Mesenteric fat pad (tissue), 1 donor: ENCODE data around the gene RERG. TPM values are rescaled to one million over a fixed set of nuclear protein-coding genes. Genes with fewer than 3 reads are reported as not detected.
"Not testable (repeated sequence)": the region's sequence is repeated elsewhere in the genome, so short reads cannot be mapped to it uniquely, and the experiment has no call there.

Experiments
- DNase-seq: peaks from one replicate; pipeline ENCODE4 v3.0.0-alpha.2; 2020; ENCODE audit warnings: low spot score
- total RNA-seq: library from RNA; stranded (reverse); fragmentation: NEBNext Ultra II Directional; extraction: Animal tissue kit (Norgen Biotek cat#: 25700); gene quantifications from one replicate; pipeline ENCODE4 v1.2.1, GENCODE V29; 2021
- donor health status: DM: yes; HTN: yes; CAD: no.

RERG gene
- total RNA-seq, 1 donor from 2014 or later = 15.9 TPM

DNA sequence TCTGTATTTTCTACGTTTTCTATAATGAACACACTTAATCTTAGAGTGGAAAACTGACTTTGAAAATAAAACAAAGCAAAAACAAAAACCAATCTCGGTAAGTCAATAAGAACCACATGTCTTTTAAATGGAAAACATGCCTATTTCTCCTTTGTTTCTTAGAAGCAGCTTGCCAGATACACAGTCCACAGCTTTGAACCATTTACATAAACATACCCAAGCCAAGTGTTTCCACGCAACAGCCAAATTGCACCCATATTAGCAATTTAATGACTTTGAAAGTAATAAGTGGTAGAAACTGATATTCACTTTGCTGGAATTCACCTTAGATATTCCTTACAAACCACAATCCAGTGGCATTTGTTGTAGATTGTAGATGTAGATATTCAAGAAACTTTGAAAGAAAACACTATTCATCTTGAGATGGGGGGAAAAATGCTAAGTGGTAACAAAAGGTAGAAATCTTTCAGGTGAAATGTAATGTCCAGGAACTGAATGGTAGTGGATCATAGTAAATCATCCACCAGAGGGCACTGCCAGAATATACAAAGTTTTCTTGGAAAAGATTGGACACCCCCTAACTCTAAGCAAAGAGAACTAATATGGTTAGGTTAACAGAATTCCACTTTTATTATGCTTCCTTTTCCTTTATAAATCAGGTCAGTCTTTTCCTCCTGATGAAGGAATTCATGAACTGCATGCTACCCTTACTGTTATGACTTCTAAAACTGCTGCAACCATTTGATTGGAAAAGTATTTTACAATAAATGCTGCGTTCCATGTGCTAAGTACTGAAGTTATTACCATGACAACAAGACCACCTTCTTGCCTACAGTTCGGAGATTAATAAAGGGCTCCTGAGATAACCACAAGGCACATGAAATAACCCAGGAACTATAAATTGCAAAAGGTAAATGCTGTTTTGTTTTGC, 69.8 kb downstream of the RERG start:
- no peak for DNase-seq

DNA sequence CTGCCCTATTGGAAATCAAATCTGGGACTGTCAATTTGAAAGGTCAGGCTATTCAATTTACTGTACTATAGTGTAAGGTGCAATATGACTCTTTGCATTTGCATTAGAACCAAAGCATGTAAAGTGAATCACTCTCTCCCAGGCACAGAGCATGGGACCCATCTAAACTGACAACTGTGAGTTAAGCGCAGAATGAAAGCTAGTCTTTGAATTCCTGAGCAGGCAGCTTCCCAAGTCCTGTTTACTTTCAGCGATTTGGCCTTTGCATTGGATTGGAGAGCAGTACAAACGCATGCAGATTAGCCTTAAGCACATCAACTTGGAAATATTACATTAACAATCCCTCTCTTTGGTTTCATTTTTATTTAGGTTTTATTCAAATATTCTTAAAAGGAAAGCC, 74.6 kb downstream of the RERG start:
- DNase-seq = no peak

DNA sequence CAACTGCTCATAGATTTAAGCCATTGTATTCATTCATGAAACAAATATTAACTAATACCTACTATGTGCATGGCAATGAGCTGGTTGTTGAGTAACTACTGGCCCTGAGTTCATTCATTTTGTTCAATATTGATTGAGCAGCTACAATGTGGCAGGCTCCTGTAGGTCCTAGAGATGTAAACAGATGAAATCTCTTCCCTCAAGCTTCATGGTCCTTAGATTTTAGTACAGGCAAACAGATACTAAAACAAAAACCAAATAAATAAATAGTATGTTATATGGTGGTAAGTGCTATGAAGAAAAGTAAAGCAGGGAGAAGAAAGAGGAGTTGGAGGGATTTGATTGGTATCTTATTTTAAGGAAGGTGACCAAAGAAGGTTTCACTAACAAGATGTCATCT, 77.8 kb downstream of the RERG start:
- DNase-seq = no peak

DNA sequence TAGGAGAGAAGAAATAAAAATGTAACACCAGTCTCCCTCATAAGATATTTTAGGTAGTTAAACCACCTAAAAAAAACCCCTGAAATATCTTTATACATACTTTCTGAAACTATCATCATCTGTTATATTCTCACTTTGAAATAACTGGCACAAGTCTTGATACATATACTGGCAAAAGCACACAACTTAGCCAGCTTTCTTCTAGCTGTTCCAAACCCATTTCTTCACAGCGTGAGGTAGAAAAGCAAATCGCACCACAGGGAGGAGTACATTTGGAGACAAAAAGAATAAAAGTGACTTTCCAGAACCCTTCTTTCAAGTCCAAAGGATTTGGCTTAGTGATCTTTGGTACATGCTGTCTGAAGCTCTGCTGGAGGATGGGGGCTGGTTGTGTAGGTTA, 78.5 kb downstream of the RERG start:
- no peak for DNase-seq

DNA sequence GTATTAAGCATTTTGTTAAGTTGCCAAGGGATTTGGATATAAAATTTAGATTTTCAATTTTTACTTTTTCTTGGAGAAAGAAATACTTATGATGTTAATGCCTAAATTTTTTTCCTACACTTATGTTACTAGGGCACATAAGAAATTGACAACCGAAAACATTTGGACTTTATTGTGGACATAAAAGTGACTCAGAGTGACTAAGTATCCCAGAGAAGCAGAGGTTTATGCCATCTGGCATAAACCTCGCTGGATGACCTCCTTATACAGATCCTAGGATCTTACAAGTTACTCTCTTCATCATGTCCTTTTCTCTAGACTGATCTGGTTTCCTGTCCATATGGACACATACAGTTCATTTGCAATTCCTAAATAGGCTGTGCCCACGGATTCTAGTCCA, 89.8 kb downstream of the RERG start:
- DNase-seq = no peak

DNA sequence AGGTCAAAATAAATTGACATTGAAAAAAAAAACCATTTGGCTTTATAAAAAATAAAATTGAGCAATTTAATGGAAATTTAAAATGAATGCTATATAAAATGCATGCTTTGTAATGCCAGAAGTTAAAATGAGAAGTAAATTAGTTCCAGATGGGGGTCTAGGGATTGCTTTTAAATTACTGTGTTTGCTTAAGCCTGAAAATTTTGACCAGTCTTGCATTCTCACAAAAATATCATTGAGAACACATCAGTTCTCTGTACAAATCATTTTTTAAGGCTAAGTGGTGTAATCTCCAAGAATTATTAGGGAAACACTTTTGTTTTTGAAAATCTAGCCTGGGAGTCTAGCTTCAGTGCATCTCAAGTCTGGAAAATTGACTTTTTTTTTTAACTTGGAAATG, 90.7 kb downstream of the RERG start:
- DNase-seq = no peak

DNA sequence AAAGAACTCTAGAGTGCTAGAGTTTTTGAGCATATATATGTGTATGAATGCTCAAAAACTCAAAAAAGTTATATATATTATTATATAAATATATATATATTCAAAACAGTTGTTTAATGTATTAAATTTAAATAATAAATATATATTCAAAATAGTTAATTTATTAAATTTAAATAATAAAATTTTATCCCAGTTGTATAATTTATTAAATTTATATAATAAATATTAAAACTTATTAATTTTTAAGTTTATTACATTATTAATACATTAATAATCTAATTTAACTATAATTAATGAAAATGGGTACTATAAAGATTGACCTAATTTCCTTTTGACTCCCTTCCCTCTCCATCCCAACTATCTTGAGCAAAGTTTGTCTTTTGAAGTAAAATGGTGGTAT, 97.8 kb downstream of the RERG start:
- no peak for DNase-seq

DNA sequence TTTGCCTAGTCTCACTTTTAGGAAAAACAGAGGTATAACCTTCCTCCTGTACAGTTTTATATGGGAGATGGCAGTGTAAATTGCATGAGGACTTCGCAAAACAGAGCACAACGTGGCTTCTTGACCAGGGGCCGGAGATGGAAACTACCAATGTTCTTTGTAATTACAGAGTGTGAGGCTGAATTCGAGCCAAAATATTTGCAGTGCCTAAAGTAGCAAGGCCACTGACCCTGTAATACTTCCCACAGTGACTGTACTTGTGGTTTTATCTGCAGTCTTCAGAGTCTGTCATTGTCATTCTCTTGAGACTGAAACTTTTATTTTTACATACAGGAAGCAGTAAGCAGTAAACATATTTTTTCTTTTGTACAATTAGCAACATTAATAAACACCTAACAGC, 98.9 kb downstream of the RERG start:
- no peak for DNase-seq

DNA sequence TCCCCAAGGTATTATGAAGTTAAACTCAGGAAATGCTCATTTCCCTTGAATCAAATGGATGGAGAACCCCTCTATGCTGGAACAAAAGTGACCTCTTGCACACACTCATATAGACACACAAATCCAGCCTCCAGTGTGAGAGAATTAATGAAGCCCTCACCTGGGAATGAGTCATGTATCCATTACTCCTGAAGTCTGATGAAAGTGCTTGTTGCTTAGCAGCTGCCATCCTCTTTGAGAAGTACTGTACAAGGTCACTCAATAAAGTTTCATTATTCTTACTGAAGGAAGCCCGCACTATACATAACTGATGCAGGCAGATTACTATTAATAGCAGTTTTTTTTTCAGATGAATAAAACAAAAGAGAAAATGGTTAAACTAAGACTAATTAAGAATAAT, 102.3 kb downstream of the RERG start:
- no peak for DNase-seq

DNA sequence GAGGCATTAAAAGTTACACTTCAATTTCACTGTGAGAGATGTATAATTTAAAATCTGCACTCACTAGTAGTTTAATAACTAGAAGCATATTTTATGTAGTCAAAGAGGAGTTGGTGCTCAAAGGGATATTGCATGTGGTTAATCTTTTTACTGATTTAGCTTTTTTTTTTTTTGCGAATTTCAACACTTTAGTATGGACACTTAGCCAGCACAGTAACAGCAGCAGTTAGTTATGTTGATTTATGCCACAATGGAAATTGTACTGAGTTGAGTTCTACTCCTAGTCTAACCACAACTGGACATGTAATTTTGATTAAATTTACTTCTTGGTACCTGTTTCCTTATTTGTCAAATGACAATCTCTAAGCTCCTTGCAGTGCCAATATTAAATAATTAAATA, 104.2 kb downstream of the RERG start:
- DNase-seq = no peak

DNA sequence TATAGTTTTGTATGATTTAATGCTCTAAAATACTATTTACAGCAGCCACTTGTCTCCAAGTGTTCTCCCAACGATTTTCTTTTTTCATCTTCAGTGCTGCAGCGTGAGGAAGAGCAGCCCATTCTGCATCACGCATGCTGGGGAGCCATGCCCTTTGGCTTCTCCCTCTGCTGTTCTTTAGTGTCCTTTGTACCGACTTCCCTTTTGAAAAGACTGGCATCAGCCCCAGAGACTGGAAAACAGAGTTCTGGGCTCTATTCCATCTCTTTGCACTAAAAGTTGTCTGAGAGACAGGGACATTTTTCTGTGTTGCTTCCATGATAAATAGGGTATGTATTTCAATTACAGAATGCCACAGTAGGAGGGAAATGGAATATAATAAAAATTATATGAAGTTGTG, 105.1 kb downstream of the RERG start:
- no peak for DNase-seq

DNA sequence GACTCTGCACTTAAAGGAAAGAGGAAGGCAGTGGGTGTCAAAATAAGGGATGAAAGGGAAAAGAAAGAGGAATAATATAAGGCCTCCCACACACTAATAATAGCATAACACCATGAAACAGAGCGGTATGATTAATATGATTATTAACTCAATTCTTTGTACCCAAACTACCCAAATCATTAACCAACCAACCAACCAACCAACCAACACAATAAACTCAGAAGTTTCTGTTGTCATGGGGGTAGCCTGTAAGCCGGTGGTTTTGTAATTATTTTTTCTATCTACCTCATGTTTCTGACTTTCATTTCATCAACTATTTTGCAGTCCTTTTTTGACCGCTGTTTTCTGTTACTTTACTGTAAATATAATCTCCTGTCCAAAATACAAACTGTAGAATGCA, 105.8 kb downstream of the RERG start:
- DNase-seq = no peak

DNA sequence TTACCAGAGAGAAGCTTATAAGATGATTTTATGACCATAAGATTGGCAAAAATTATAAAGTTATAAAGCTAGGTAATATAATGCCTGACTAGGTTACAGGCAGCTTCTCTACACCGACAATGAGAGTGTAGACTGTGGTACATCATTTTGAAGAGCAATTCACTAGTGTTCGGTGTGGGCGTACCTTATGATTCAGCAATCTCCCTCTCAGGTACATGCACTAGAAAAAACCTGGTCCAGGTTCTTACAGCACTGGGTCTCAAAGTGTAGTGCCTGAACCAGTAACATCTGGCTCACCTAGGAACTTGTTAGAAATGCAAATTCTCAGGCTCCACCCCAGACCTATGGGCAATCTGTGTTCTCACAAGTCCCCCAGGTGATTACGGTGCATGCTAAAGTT, 106.7 kb downstream of the RERG start:
- DNase-seq = no peak

DNA sequence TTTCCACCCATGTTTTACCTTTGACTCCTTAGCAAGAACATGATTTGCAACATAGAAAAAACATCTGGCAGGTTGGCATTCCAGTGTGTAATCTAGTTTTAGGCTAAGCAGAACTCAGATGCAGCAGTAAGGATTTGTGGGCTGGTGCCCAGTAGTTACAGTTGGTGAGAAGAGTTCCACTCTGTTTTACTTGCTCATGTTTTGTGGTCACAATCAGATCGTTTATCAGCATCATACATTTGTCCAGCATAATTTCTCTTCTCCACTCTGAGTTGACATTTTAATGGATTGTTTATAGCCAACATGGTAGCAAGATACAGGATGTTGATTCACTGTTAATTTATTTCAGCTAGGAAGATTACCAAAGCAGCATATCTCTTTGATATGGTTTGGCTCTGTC, 128.4 kb downstream of the RERG start:
- DNase-seq = no peak

DNA sequence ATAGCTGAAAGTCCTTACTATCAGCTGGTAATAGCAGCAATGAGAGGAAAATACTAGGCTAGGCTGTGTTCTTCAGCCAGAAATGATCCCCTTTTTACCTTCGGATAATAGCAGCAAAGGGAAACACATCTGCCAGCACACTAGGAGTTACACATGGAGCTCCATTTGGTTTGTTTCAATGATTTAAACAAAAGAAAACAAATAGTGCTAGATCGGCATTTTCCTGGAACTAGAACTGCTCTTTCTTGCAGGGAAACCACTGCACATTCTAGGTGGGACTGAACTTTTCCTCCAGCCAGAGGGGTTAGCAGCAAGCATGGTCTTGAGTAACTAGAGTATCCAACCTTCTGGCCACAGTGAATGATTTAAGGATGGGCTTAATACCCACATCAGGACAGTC, 130.8 kb downstream of the RERG start:
- no peak for DNase-seq

DNA sequence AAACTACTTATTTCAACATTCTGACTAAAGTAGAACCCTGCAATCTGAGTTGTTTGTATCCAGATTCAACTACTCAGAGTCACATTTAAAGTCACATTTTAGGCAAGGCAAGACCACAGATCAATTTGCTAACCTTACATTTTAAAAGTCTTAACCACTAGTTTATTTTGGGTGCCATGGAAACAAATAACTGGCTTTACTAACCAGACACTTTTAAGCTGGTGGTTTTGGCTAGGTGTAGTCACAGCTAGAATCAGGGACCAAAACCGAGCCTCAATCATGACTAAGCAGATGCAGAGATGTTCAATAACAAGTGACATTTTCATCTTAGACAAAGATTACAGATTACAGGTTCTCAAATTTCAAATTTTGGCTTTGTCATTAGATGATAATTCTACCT, 133.1 kb downstream of the RERG start:
- no peak for DNase-seq

DNA sequence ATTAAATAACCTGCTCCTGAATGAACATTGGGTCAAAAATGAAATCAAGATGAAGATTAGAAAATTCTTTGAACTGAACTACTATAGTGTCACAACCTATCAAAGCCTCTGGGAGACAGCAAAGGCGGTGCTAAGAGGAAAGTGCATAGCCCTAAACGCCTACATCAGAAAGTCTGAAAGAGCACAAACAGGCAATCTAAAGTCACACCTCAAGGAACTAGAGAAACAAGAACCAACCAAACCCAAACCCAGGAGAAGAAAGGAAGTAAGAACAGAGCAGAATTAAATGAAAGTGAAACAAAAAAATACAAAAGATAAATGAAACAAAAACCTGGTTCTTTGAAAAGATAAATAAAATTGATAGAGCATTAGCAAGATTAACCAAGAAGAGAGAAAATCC, 143.5 kb downstream of the RERG start:
- not testable (repeated sequence) for DNase-seq

DNA sequence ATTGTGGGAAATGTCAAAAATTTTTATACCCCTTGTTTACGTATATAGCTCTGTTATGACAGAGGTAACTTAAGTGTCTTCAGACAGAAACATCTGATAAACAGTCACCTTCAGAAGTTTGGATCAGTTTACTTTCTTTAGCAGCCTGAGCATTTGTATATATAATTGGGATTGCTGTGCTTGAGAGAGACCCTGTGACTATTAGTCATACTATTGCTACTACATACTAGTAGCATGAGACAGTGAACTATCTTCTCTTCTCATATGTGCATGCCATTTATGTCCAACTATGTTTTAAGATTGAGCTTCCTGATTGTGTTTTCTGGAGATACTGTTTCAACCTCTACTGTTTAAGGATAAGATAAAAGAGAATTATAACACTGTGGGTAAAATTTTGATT, 146.9 kb downstream of the RERG start:
- no peak for DNase-seq

DNA sequence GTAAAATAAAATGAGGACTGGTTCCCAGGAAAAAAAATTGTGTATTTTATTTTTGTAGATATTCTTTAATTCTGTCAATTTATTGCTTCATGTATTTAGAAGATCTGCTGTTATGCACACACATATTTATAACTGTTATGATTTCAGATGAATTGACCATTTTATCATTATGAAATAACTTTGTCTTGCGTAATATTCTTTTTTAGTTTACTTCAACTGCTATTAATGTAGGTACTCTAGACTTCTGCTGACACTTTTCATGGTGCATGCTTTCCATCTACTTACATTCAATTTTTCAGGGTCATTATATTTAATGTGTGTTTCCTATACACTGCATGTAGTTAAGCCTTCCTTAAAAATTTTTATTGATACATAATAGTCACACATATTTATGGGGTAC, 162.1 kb downstream of the RERG start:
- DNase-seq = no peak
